SK-N-SH (cell line): ENCODE data around the gene MS4A18. TPM values are rescaled to one million over a fixed set of nuclear protein-coding genes. Genes with fewer than 3 reads are reported as not detected.

Source experiments
- CTCF ChIA-PET: fragments of 300-600, 350-600 bp; formaldehyde crosslinking; extraction: SDS; loops from one replicate; lab custom pipeline; 2021; lab: Yijun Ruan, JAX
- POLR2A ChIA-PET: fragments of 350-600 bp; sonication (Branson Sonifier 250); formaldehyde crosslinking; extraction: SDS; loops from one replicate; lab custom pipeline; 2020; ENCODE audit warnings: antibody characterized with exemption, inconsistent platforms; lab: Yijun Ruan, JAX
- DNase-seq: peaks from one replicate; pipeline ENCODE4 v3.0.0; 2012
- H2AFZ ChIP-seq: fragments of 200-600 bp; sonication (generic); 2 replicates; pipeline ENCODE4 v1.8.1; 2016; ENCODE audit warnings: antibody characterized with exemption, mild to moderate bottlenecking, low read depth
- H3F3A ChIP-seq: fragments of 200-600 bp; sonication (generic); replicated peaks from 2 replicates; pipeline ENCODE3; 2016; ENCODE audit warnings: antibody characterized with exemption, mild to moderate bottlenecking; ENCODE audit not compliant: insufficient read depth
- H3K27ac ChIP-seq, 2 experiments: fragments of 200-500 bp in 1 of 2; fragments of 200-600 bp in 1 of 2; sonication (Bioruptor generic) in 1 of 2; sonication (generic), shearing (Covaris generic) in 1 of 2; 2 replicates each; pipeline versions ENCODE4 v1.5.1 to v1.6.1; 2014 to 2016; ENCODE audit warnings: low read depth in 2 of 2, inconsistent platforms in 1 of 2, low read length in 1 of 2, mild to moderate bottlenecking in 1 of 2, mixed read lengths in 1 of 2
- H3K27me3 ChIP-seq: fragments of 200-600 bp; sonication (generic), shearing (Covaris generic); 2 replicates; pipeline ENCODE4 v1.6.1; 2016; ENCODE audit warnings: mixed run types; ENCODE audit not compliant: insufficient read depth
- H3K36me3 ChIP-seq, 2 experiments: fragments of 200-500 bp in 1 of 2; fragments of 200-600 bp in 1 of 2; sonication (Bioruptor generic) in 1 of 2; sonication (generic) in 1 of 2; replicated peaks in 1 of 2; 2 replicates each; pipeline versions ENCODE3 to v1.5.1; 2014 to 2016; ENCODE audit warnings: low read length in 1 of 2, mild to moderate bottlenecking in 1 of 2; ENCODE audit not compliant: insufficient read depth in 2 of 2, control insufficient read depth in 1 of 2
- H3K4me1 ChIP-seq, 2 experiments: fragments of 200-500 bp in 1 of 2; fragments of 200-600 bp in 1 of 2; sonication (Bioruptor generic) in 1 of 2; sonication (generic), shearing (Covaris generic) in 1 of 2; 2 replicates each; pipeline versions ENCODE4 v1.5.1 to v1.6.1; 2014 to 2016; ENCODE audit warnings: low read depth in 1 of 2, low read length in 1 of 2, mixed run types in 1 of 2; ENCODE audit not compliant: insufficient read depth in 2 of 2, control insufficient read depth in 1 of 2
- H3K4me2 ChIP-seq: fragments of 200-600 bp; sonication (generic), shearing (Covaris generic); 2 replicates; pipeline ENCODE4 v1.6.1; 2017; ENCODE audit warnings: mixed run types
- H3K4me3 ChIP-seq, 2 experiments: fragments of 200-500 bp in 1 of 2; fragments of 200-600 bp in 1 of 2; sonication (Bioruptor generic) in 1 of 2; sonication (generic), shearing (Covaris generic) in 1 of 2; 2 replicates each; pipeline versions ENCODE4 v1.5.1 to v1.8.1; 2014 to 2016; ENCODE audit warnings: low read depth in 2 of 2, inconsistent platforms in 1 of 2, low read length in 1 of 2, mild to moderate bottlenecking in 1 of 2, mixed read lengths in 1 of 2, moderate library complexity in 1 of 2
- H3K79me2 ChIP-seq: fragments of 200-600 bp; sonication (generic); 2 replicates; pipeline ENCODE4 v1.8.1; 2017; ENCODE audit warnings: mild to moderate bottlenecking; ENCODE audit not compliant: insufficient read depth
- H3K9ac ChIP-seq: fragments of 200-600 bp; sonication (generic); 2 replicates; pipeline ENCODE4 v1.6.1; 2017; ENCODE audit warnings: mixed run types
- H3K9me2 ChIP-seq: fragments of 200-600 bp; sonication (generic); 2 replicates; pipeline ENCODE4 v1.6.1; 2017; ENCODE audit warnings: mixed run types
- H3K9me3 ChIP-seq: fragments of 200-600 bp; sonication (generic); 2 replicates; pipeline ENCODE4 v1.6.1; 2017; ENCODE audit warnings: mixed run types, mild to moderate bottlenecking, moderate library complexity
- H4K20me1 ChIP-seq: fragments of 200-600 bp; sonication (generic); 2 replicates; pipeline ENCODE4 v1.6.1; 2017; ENCODE audit warnings: mild to moderate bottlenecking, mixed run types; ENCODE audit not compliant: insufficient read depth
- CHD2 ChIP-seq: fragments of 150-350 bp; IDR thresholded peaks from 2 replicates; pipeline ENCODE4 v1.6.1; 2018; ENCODE audit warnings: low read length; ENCODE audit not compliant: partially characterized antibody
- ELF1 ChIP-seq: IDR thresholded peaks from 2 replicates; pipeline ENCODE4 v1.4.0; 2012
- EZH2phosphoT487 ChIP-seq: fragments of 200-600 bp; sonication (generic); IDR thresholded peaks from 2 replicates; pipeline ENCODE4 v1.6.1; 2017; ENCODE audit warnings: low read depth, mixed run types, mild to moderate bottlenecking, antibody characterized with exemption, moderate library complexity, borderline replicate concordance
- FOSL2 ChIP-seq: IDR thresholded peaks from 2 replicates; pipeline ENCODE4 v1.4.0; 2012; ENCODE audit warnings: low read depth, mild to moderate bottlenecking, moderate library complexity, borderline replicate concordance
- FOXJ3 ChIP-seq: sonication (generic); formaldehyde crosslinking; IDR thresholded peaks from 2 replicates; pipeline ENCODE4 v1.5.1; 2020; ENCODE audit warnings: mild to moderate bottlenecking, missing genetic modification reagents
- JUND ChIP-seq: IDR thresholded peaks from 2 replicates; pipeline ENCODE4 v1.4.0; 2012
- MXI1 ChIP-seq: IDR thresholded peaks from 2 replicates; pipeline ENCODE4 v1.6.1; 2012; ENCODE audit warnings: mild to moderate bottlenecking, low read depth, low read length, improper control_type of control experiment
- NFIC ChIP-seq: IDR thresholded peaks from 2 replicates; pipeline ENCODE4 v1.4.0; 2012; ENCODE audit warnings: borderline replicate concordance
- RFX5 ChIP-seq: IDR thresholded peaks from 2 replicates; pipeline ENCODE4 v1.6.1; 2012; ENCODE audit warnings: mild to moderate bottlenecking, improper control_type of control experiment, low read length
- RXRA ChIP-seq: IDR thresholded peaks from 2 replicates; pipeline ENCODE4 v1.4.0; 2012; ENCODE audit warnings: low read depth, mild to moderate bottlenecking, borderline replicate concordance
- TAF1 ChIP-seq: IDR thresholded peaks from 2 replicates; pipeline ENCODE4 v1.6.1; 2012; ENCODE audit warnings: low read depth, mild to moderate bottlenecking, low read length, moderate library complexity, borderline replicate concordance
- USF2 ChIP-seq: fragments of 150-350 bp; IDR thresholded peaks from 2 replicates; pipeline ENCODE4 v1.6.1; 2017; ENCODE audit warnings: antibody characterized with exemption, low read length, low read depth, borderline replicate concordance
- YY1 ChIP-seq: IDR thresholded peaks from 2 replicates; pipeline ENCODE4 v1.4.0; 2012; ENCODE audit warnings: low read depth, mild to moderate bottlenecking
- ZBTB33 ChIP-seq: IDR thresholded peaks from 2 replicates; pipeline ENCODE4 v1.4.0; 2012; ENCODE audit warnings: low read depth, borderline replicate concordance
- WGBS: methylation state at CpG from one replicate; pipeline ENCODE4 v1.1.6; 2017; ENCODE audit warnings: low lambda C conversion rate; 5-methylcytosine and 5-hydroxymethylcytosine counted together
- polyA plus RNA-seq, 3 experiments: library from polyadenylated mRNA; depleted of rRNA; stranded (reverse); fragments of >200 nt; gene quantifications; 2 replicates each; pipeline ENCODE4 v1.2.3, GENCODE V29; 2012

Gene MS4A18
- polyA plus RNA-seq, 1 of the 3 experiments (the other 2 are of a cell fraction) = not detected

GRCh38 chr11:60769273-60769672 lies 44.8 kb downstream of the MS4A18 start:
- Histone ChIP-seq H3K36me3 (no peaks in the 10 kb centered on the region), H3K9me3 (no peaks in the 10 kb centered on the region), H3F3A (no peaks in the 10 kb centered on the region), H3K79me2 (no peaks in the 10 kb centered on the region), H3K9me2 (no peaks in the 10 kb centered on the region), H3K4me3 (no peak overlapping the region), H3K4me2 (no peak overlapping the region), H3K4me1 (no peaks in the 10 kb centered on the region; a peak in 1 of 4 replicates), H2AFZ (no peak overlapping the region), H3K27me3 (peaks cover 24% of the 10 kb centered on the region; the same call in 1 of the 2 replicates), H3K27ac (no peak overlapping the region), H4K20me1 (no peaks in the 10 kb centered on the region), H3K9ac (no peak overlapping the region)
- POLR2A ChIA-PET = no interaction called here
- CTCF ChIA-PET = interaction anchor here (0.8 to 1.5 kb wide), 4 partner anchors 11 to 118 kb away, joined by 3 to 5 read pairs (median 4); partner anchors contain the start of gene MS4A15
- 46% methylated on average over 4 of the region's 4 CpGs for WGBS
- DNase-seq = no peak
- TF ChIP-seq CHD2 (no peak), FOXJ3 (CRISPR knock-in tag) (no peak), USF2 (no peak), EZH2phosphoT487 (no peak), RFX5 (no peak), FOSL2 (no peak), MXI1 (no peak), ELF1 (no peak), JUND (no peak), TAF1 (no peak), RXRA (no peak)

GRCh38 chr11:60769811-60770210 lies 45.3 kb downstream of the MS4A18 start:
- Histone ChIP-seq H3K79me2 (no peaks in the 10 kb centered on the region), H3K4me2 (no peak overlapping the region), H3K36me3 (no peaks in the 10 kb centered on the region), H4K20me1 (no peaks in the 10 kb centered on the region), H3K4me1 (no peaks in the 10 kb centered on the region; a peak in 1 of 4 replicates), H3F3A (no peaks in the 10 kb centered on the region), H3K9me3 (no peaks in the 10 kb centered on the region), H2AFZ (no peak overlapping the region), H3K9me2 (no peaks in the 10 kb centered on the region), H3K27ac (no peak overlapping the region), H3K27me3 (peaks cover 20% of the 10 kb centered on the region; the same call in 1 of the 2 replicates), H3K9ac (no peak overlapping the region), H3K4me3 (no peak overlapping the region)
- DNase-seq = no peak
- ChIA-PET POLR2A (no interaction called here), CTCF (interaction anchor here (1.1 kb wide), 1 partner anchor 118 kb away, joined by 5 read pairs; no protein-coding TSS in a partner anchor)
- no peak for TF ChIP-seq NFIC
- TF ChIP-seq YY1 = no peak
- TF ChIP-seq RXRA = no peak
- no peak for TF ChIP-seq RFX5
- no peak for TF ChIP-seq ZBTB33
- 16% methylated on average over 11 of the region's 11 CpGs for WGBS
